Transverse colon (tissue), 4 donors: ENCODE results near the gene DESI1.

Experiments
- EP300 ChIP-seq: sonication (generic); formaldehyde crosslinking; IDR thresholded peaks from one replicate; pipeline ENCODE4 v1.6.1; 2017; ENCODE audit warnings: antibody characterized with exemption, low read depth
- POLR2A ChIP-seq: fragments of 450-650 bp; IDR thresholded peaks from one replicate; pipeline ENCODE4 v1.6.1; 2016; ENCODE audit warnings: antibody characterized with exemption, mild to moderate bottlenecking, moderate library complexity
- POLR2AphosphoS5 ChIP-seq, 3 donors: sonication (generic); formaldehyde crosslinking; IDR thresholded peaks; one replicate each; pipeline ENCODE4 v1.6.1; 2016; ENCODE audit warnings: antibody characterized with exemption in 3 of 3
- TF ChIP-seq, protein P1 (sequence below), 5 experiments: fragments of 200-600 bp in 3 of 5; fragments of 450-650 bp in 2 of 5; sonication (generic) in 3 of 5; IDR thresholded peaks; 1 replicate in 2 of 5; 2 replicates in 3 of 5; pipeline ENCODE4 v1.5.1; 2016 to 2017; ENCODE audit warnings: antibody characterized with exemption in 5 of 5, inconsistent platforms in 3 of 5, mild to moderate bottlenecking in 2 of 5, moderate library complexity in 1 of 5

DNA sequence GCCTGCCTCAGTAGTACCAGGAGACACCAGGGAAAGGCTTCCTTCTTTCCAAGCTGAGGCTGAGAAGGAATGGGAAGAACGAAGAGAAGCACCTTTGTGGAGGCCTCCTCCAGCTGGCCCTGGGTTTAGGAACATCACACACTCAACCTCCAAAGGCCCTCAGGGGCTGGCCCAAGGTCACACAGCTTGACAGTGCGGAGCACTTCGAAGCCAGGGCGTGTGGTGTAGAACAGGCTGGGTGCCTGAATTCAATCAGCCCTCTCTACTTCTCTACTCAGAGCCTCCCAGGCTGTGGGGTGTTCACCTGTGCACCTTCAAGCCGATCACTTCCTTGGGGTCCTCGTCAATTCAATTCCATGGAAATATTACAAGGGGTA lies 60.8 kb downstream of the DESI1 start:
- TF ChIP-seq, protein P1, sequence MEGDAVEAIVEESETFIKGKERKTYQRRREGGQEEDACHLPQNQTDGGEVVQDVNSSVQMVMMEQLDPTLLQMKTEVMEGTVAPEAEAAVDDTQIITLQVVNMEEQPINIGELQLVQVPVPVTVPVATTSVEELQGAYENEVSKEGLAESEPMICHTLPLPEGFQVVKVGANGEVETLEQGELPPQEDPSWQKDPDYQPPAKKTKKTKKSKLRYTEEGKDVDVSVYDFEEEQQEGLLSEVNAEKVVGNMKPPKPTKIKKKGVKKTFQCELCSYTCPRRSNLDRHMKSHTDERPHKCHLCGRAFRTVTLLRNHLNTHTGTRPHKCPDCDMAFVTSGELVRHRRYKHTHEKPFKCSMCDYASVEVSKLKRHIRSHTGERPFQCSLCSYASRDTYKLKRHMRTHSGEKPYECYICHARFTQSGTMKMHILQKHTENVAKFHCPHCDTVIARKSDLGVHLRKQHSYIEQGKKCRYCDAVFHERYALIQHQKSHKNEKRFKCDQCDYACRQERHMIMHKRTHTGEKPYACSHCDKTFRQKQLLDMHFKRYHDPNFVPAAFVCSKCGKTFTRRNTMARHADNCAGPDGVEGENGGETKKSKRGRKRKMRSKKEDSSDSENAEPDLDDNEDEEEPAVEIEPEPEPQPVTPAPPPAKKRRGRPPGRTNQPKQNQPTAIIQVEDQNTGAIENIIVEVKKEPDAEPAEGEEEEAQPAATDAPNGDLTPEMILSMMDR (IDR thresholded peaks at IDR 0.05) = no peak
- no peak for TF ChIP-seq POLR2A
- TF ChIP-seq POLR2AphosphoS5 (IDR thresholded peaks at IDR 0.05) = no peak
- no peak for TF ChIP-seq EP300
